ENCODE data around the gene EPB41L2.

Gene EPB41L2

GRCh38 chr6:131073577-131073976 is 10.5 kb upstream of the EPB41L2 start:
- TF ChIP-seq CTCF (IDR thresholded peaks at IDR 0.05; ENCODE audit: insufficient read depth, low read depth, low read length, missing control alignments): no peak
- no peak for DNase-seq (ENCODE audit: low read depth)

DNA sequence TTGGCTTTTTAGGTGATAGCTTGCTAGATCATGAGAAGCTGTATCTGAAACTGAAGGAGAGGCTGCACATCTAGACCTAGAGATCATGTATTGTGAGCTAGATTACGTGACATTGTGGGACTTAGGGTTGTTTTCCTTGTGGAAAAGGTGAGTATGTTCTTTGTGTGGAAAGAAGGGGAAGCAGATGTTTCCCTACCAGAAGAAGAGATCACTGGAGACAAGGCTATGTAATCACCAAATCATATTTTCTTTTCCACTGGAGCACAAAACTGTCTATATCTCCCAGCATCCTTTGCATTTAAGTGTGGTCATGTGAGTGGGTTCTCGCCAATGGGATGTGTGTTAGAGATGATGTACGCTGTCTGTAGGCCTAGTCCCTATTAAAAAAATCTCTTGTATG is 7.0 kb upstream of the EPB41L2 start:
- DNase-seq (ENCODE audit: low read depth): no peak
- TF ChIP-seq CTCF (IDR thresholded peaks at IDR 0.05; ENCODE audit: insufficient read depth, low read depth, low read length, missing control alignments): no peak
- H3K4me3 ChIP-seq (ENCODE audit: low read length): no peak overlapping the region

More at GRCh38 chr6:131073577-131073976, 10.5 kb upstream of the EPB41L2 start:
- no peak overlapping the region for H3K4me3 ChIP-seq (ENCODE audit: low read length)

DNA sequence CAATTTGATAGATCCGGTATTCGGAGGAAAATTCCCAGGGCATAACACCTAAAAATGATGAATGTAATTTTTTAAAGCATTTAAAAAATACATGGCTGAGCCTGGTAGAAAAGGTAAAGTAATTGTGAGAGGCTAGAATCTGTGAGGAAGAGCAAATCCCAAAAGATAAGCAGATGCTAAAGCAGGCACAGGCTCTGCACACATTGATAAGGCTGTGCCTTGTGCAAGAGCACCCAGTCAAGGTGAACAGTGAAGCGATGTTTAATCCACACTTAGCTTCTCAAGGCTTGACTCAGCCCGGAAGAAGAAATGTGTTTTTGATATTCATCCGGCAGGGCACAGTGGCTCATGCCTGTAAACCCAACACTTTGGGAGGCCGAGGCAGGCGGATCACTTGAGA is 5.1 kb upstream of the EPB41L2 start:
- TF ChIP-seq CTCF (IDR thresholded peaks at IDR 0.05; ENCODE audit: insufficient read depth, low read depth, low read length, missing control alignments): no peak
- no peak overlapping the region for H3K4me3 ChIP-seq (ENCODE audit: low read length)
- DNase-seq (ENCODE audit: low read depth): no peak

DNA sequence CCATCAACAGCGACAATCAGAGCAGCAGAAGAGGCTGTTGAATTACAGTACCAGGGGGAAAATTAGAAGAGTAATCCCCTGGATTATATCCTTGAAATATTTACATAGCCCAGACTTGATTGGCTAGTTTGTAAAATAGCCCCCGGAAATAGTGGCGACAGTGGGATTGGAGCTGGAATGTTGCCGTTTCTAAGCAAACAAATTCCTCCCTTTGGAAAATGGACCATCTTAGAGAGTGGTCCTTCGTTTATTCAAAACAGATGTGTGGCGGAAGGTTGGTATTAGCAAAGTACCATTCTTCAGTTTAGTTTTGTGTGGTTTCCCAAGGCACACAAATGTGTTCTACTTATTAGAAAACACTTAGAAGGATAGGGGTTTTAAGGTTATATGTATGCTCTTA is 4.5 kb upstream of the EPB41L2 start:
- no peak for DNase-seq (ENCODE audit: low read depth)
- H3K4me3 ChIP-seq (ENCODE audit: low read length): no peak overlapping the region
- TF ChIP-seq CTCF (IDR thresholded peaks at IDR 0.05; ENCODE audit: insufficient read depth, low read depth, low read length, missing control alignments): no peak

GRCh38 chr6:131065824-131066171 is 2.8 kb upstream of the EPB41L2 start:
- H3K4me3 ChIP-seq (ENCODE audit: low read length): no peak overlapping the region
- no peak for TF ChIP-seq CTCF (IDR thresholded peaks at IDR 0.05; ENCODE audit: insufficient read depth, low read depth, low read length, missing control alignments)
- no peak for DNase-seq (ENCODE audit: low read depth)

DNA sequence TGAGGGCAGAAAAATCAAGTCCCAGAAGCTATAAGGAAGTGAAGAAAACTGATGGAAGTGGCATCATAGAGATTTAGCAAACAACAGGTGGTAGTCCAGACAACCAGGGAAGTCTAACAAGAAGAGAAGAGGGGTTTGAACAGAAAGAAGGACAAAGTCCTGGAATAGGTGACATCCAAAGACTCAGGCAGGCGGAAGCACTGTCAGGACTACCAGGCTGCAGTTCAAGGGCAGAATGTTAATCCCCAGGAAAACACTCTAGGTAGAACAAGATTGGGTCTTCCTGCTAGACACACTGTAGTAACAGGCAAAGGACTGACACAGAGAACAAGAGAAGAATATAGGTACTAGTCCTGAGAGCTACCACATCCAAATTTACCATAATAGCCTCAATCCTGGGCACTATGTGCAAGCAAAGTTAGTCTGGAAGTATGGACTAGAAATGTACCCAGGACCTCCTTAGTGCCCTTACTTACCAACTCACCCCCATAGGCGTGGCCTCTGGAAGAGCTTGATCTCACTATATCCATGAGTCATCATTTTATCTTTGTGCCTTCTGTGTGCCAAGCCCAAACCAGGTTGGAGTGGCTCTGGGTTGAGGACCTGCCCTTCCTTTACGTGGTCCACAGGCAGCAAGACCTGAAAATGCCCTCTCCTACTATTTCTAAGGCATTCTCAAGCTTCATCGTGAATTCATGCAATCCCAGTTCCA is 2.2 kb upstream of the EPB41L2 start:
- TF ChIP-seq CTCF (IDR thresholded peaks at IDR 0.05; ENCODE audit: insufficient read depth, low read depth, low read length, missing control alignments): no peak
- DNase-seq (ENCODE audit: low read depth): peak; percentile 40
- no peak overlapping the region for H3K4me3 ChIP-seq (ENCODE audit: low read length)

GRCh38 chr6:131063764-131064272 is 773 bp upstream of the EPB41L2 start:
- no peak for DNase-seq (ENCODE audit: low read depth)
- H3K4me3 ChIP-seq (ENCODE audit: low read length): peak overlapping the region; percentile 71
- TF ChIP-seq CTCF (IDR thresholded peaks at IDR 0.05; ENCODE audit: insufficient read depth, low read depth, low read length, missing control alignments): no peak

Measured in epithelial cell of esophagus (primary cell).